Measurements from ENCODE around the gene TLE4. TPM values are rescaled to one million over a fixed set of nuclear protein-coding genes. Genes with fewer than 3 reads are reported as not detected.

The TLE4 gene
- total RNA-seq, 1 experiment from 2014 or later, result 17.9 TPM

- H2AFZ ChIP-seq (ENCODE audit: low read length), result no peak overlapping the region
- no peak overlapping the region for H3K4me3 ChIP-seq (ENCODE audit: low read length)
- H3F3A ChIP-seq (ENCODE audit: low read length, unreplicated experiment), result no peaks in the 10 kb centered on the region
- no peak overlapping the region for H3K4me2 ChIP-seq (ENCODE audit: low read length)
- ATAC-seq (no peak), DNase-seq (no peak)
- H3K9me2 ChIP-seq (replicated peaks; ENCODE audit: low read length), result no peaks in the 10 kb centered on the region
- no peaks in the 10 kb centered on the region for H3K27me3 ChIP-seq (ENCODE audit: low read length)
- peaks cover 7% of the 10 kb centered on the region; the same call in 1 of the 2 replicates for H3K4me1 ChIP-seq (ENCODE audit: insufficient read depth, low read length)
- H3K79me2 ChIP-seq (ENCODE audit: low read length), result no peaks in the 10 kb centered on the region
- H3K27ac ChIP-seq (ENCODE audit: low read length), result no peak overlapping the region
- ChIA-PET POLR2A (ENCODE audit: unreplicated experiment) (no interaction called here), CTCF (no interaction called here)
- no peaks in the 10 kb centered on the region for H4K20me1 ChIP-seq (ENCODE audit: low read length)
- H3K9me3 ChIP-seq (ENCODE audit: low read length), result no peaks in the 10 kb centered on the region
- no peak for TF ChIP-seq EZH2 (IDR thresholded peaks at IDR 0.05; ENCODE audit: low read length, unreplicated experiment)
- no peak for TF ChIP-seq CTCF (conservative IDR thresholded peaks at IDR 0.05; ENCODE audit: low read depth, low read length)
- TF ChIP-seq EZH2phosphoT487 (IDR thresholded peaks at IDR 0.05; ENCODE audit: borderline replicate concordance, low read length), result no peak
- H3K36me3 ChIP-seq (ENCODE audit: low read depth, low read length), result no peaks in the 10 kb centered on the region
- intact Hi-C loops (cut with micrococcal nuclease), result no loop called here
- no peak overlapping the region for H3K9ac ChIP-seq (ENCODE audit: low read length)
- BruUV-seq (replicated peaks), result no TSS peak
Measured at GRCh38 chr9:79693750-79694149, 122.0 kb downstream of the TLE4 start.

- H3K79me2 ChIP-seq (ENCODE audit: low read length), result no peaks in the 10 kb centered on the region
- H3K4me3 ChIP-seq (ENCODE audit: low read length), result no peak overlapping the region
- no peak overlapping the region for H2AFZ ChIP-seq (ENCODE audit: low read length)
- H3K27ac ChIP-seq (ENCODE audit: low read length), result no peak overlapping the region
- no peaks in the 10 kb centered on the region for H3K27me3 ChIP-seq (ENCODE audit: low read length)
- H3F3A ChIP-seq (ENCODE audit: low read length, unreplicated experiment), result no peaks in the 10 kb centered on the region
- no peak overlapping the region for H3K4me2 ChIP-seq (ENCODE audit: low read length)
- no peaks in the 10 kb centered on the region for H3K9me3 ChIP-seq (ENCODE audit: low read length)
- no peak for ATAC-seq
- H3K4me1 ChIP-seq (ENCODE audit: insufficient read depth, low read length), result peaks cover 7% of the 10 kb centered on the region; the same call in 1 of the 2 replicates
- ChIA-PET CTCF (no interaction called here), POLR2A (ENCODE audit: unreplicated experiment) (no interaction called here)
- H4K20me1 ChIP-seq (ENCODE audit: low read length), result no peaks in the 10 kb centered on the region
- H3K36me3 ChIP-seq (ENCODE audit: low read depth, low read length), result no peaks in the 10 kb centered on the region
- DNase-seq, result peak; percentile 31
- H3K9me2 ChIP-seq (replicated peaks; ENCODE audit: low read length), result no peaks in the 10 kb centered on the region
- H3K9ac ChIP-seq (ENCODE audit: low read length), result no peak overlapping the region
- intact Hi-C loops (cut with micrococcal nuclease), result no loop called here
- TF ChIP-seq CTCF (conservative IDR thresholded peaks at IDR 0.05; ENCODE audit: low read depth, low read length) (no peak), EZH2phosphoT487 (IDR thresholded peaks at IDR 0.05; ENCODE audit: borderline replicate concordance, low read length) (no peak), EZH2 (IDR thresholded peaks at IDR 0.05; ENCODE audit: low read length, unreplicated experiment) (no peak)
- BruUV-seq (replicated peaks), result no TSS peak
Measured at GRCh38 chr9:79694208-79694607, 122.4 kb downstream of the TLE4 start.

- no TSS peak for BruUV-seq (replicated peaks)
- Histone ChIP-seq H3K9ac (ENCODE audit: low read length) (no peak overlapping the region), H3K4me1 (ENCODE audit: insufficient read depth, low read length) (peaks cover 7% of the 10 kb centered on the region; the same call in 1 of the 2 replicates), H3K79me2 (ENCODE audit: low read length) (no peaks in the 10 kb centered on the region), H3K36me3 (ENCODE audit: low read depth, low read length) (no peaks in the 10 kb centered on the region), H3K4me3 (ENCODE audit: low read length) (no peak overlapping the region), H3K4me2 (ENCODE audit: low read length) (no peak overlapping the region), H3K9me2 (replicated peaks; ENCODE audit: low read length) (no peaks in the 10 kb centered on the region), H2AFZ (ENCODE audit: low read length) (no peak overlapping the region), H3K27ac (ENCODE audit: low read length) (no peak overlapping the region), H3F3A (ENCODE audit: low read length, unreplicated experiment) (no peaks in the 10 kb centered on the region), H4K20me1 (ENCODE audit: low read length) (no peaks in the 10 kb centered on the region), H3K9me3 (ENCODE audit: low read length) (no peaks in the 10 kb centered on the region), H3K27me3 (ENCODE audit: low read length) (no peaks in the 10 kb centered on the region)
- intact Hi-C loops (cut with micrococcal nuclease), result no loop called here
- CTCF ChIA-PET, result no interaction called here
- ATAC-seq, result no peak
- DNase-seq, result no peak
- TF ChIP-seq CTCF (conservative IDR thresholded peaks at IDR 0.05; ENCODE audit: low read depth, low read length) (no peak), EZH2phosphoT487 (IDR thresholded peaks at IDR 0.05; ENCODE audit: borderline replicate concordance, low read length) (no peak), EZH2 (IDR thresholded peaks at IDR 0.05; ENCODE audit: low read length, unreplicated experiment) (no peak)
- POLR2A ChIA-PET (ENCODE audit: unreplicated experiment), result no interaction called here
Measured at GRCh38 chr9:79694676-79695400, 123.1 kb downstream of the TLE4 start.

Data from PC-3 (cell line).